GM08714 (cell line): Measurements from ENCODE around the gene TNFSF10.
"Not testable (repeated sequence)": the region's sequence is repeated elsewhere in the genome, so short reads cannot be mapped to it uniquely, and the experiment has no call there.

Experiments used
- H3K4me3 ChIP-seq: fragments of 200-500 bp; sonication (Bioruptor generic); 2 replicates; pipeline ENCODE4 v1.5.1; 2014; ENCODE audit warnings: mild to moderate bottlenecking, low read length, inconsistent platforms
- ZNF274 ChIP-seq: IDR thresholded peaks from 2 replicates; pipeline ENCODE4 v1.6.1; 2012; ENCODE audit warnings: mild to moderate bottlenecking, low read depth, low read length

TNFSF10 gene

GRCh38 chr3:172522871-172523818 is at the start of gene TNFSF10:
TSS of gene TNFSF10 (minus strand) at chr3:172523430. CDS start at chr3:172523384, 46 bp downstream.
- peak within 1 kb of the TSS; percentile 87 for H3K4me3 ChIP-seq
- no peak for TF ChIP-seq ZNF274

- no peak overlapping the region for H3K4me3 ChIP-seq
- TF ChIP-seq ZNF274, result no peak
These were observed 46.1 kb upstream of the TNFSF10 start for GRCh38 chr3:172569128-172570008.

- no peak for TF ChIP-seq ZNF274
- no peak overlapping the region for H3K4me3 ChIP-seq
These were observed 45.5 kb upstream of the TNFSF10 start for GRCh38 chr3:172568701-172569100.

GRCh38 chr3:172566785-172567184 is 43.6 kb upstream of the TNFSF10 start:
- H3K4me3 ChIP-seq, result not testable (repeated sequence)

GRCh38 chr3:172564499-172564898 is 41.3 kb upstream of the TNFSF10 start:
- TF ChIP-seq ZNF274, result no peak
- H3K4me3 ChIP-seq, result no peak overlapping the region

- peak overlapping the region; percentile 31; the same call in 1 of the 2 replicates for H3K4me3 ChIP-seq
- TF ChIP-seq ZNF274, result no peak
These were observed 39.9 kb upstream of the TNFSF10 start for GRCh38 chr3:172562871-172563865.

- TF ChIP-seq ZNF274, result no peak
- H3K4me3 ChIP-seq, result no peak overlapping the region
These were observed 38.8 kb upstream of the TNFSF10 start for GRCh38 chr3:172561897-172562640.

GRCh38 chr3:172560586-172560985 is 37.4 kb upstream of the TNFSF10 start:
- TF ChIP-seq ZNF274, result no peak

GRCh38 chr3:172560026-172560425 is 36.8 kb upstream of the TNFSF10 start:
- no peak for TF ChIP-seq ZNF274

More at GRCh38 chr3:172560586-172560985, 37.4 kb upstream of the TNFSF10 start:
- no peak overlapping the region for H3K4me3 ChIP-seq

GRCh38 chr3:172559020-172559419 is 35.8 kb upstream of the TNFSF10 start:
- no peak overlapping the region for H3K4me3 ChIP-seq
- TF ChIP-seq ZNF274, result no peak

More at GRCh38 chr3:172560026-172560425, 36.8 kb upstream of the TNFSF10 start:
- H3K4me3 ChIP-seq, result no peak overlapping the region

GRCh38 chr3:172557515-172558220 is 34.4 kb upstream of the TNFSF10 start:
- no peak for TF ChIP-seq ZNF274
- no peak overlapping the region for H3K4me3 ChIP-seq
